Measurements from ENCODE around the gene P2RX7.

DNA sequence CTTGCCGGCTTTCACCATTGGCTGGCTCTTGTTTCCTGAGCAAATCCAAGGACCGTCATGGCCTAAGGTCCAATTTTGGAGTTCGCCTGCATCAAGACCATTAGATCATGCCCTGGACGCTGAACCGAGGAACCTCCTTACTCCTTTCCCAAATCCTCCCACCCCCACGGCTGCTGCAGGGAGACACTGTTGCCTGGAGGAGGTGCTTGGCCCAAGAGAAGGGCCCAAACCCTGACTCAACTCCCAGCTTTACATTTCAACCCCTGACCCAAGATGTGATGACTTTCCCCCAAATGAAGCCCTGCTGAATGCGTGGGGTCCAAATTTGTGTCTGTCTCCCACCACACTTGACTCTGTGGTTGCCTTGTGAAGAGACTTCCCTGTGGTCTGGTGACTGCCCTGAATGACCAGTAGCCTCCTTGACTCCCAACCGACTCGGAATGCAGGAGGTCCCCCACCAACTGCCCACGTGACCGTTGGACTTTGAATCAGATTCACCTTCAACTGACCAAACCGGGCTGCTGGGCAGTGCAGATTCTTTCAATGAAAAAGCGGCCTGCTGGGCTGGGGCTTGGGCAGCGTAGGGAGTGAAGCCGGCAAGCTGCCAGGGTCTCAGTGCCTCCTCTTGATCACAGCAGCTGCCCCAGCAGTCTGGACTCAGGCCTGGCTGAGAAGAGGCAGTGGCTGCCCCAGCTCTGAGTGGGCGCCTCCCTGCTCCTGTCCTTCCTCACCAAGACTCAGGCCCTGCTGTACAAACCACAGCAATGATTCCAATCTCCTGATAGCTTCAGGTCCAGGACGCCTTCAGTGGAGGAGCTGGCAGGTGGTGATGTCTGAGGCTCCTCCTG, 46.9 kb upstream of the P2RX7 start:
- no peak for TF ChIP-seq POLR2A (IDR thresholded peaks at IDR 0.05)
- TF ChIP-seq, protein P1, sequence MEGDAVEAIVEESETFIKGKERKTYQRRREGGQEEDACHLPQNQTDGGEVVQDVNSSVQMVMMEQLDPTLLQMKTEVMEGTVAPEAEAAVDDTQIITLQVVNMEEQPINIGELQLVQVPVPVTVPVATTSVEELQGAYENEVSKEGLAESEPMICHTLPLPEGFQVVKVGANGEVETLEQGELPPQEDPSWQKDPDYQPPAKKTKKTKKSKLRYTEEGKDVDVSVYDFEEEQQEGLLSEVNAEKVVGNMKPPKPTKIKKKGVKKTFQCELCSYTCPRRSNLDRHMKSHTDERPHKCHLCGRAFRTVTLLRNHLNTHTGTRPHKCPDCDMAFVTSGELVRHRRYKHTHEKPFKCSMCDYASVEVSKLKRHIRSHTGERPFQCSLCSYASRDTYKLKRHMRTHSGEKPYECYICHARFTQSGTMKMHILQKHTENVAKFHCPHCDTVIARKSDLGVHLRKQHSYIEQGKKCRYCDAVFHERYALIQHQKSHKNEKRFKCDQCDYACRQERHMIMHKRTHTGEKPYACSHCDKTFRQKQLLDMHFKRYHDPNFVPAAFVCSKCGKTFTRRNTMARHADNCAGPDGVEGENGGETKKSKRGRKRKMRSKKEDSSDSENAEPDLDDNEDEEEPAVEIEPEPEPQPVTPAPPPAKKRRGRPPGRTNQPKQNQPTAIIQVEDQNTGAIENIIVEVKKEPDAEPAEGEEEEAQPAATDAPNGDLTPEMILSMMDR (IDR thresholded peaks at IDR 0.05): no peak
